Activated naive CD8-positive, alpha-beta T cell treated with anti-CD3 and anti-CD28 coated beads, Interleukin-2, amount 50 U/mL, for 24 hours (primary cell): ENCODE results near the gene VKORC1.
"Not testable (repeated sequence)": the region's sequence is repeated elsewhere in the genome, so short reads cannot be mapped to it uniquely, and the experiment has no call there.

Experiments used
- ATAC-seq: fragments of 150-1000 bp; cut with Tn5 transposase; one replicate; pipeline ENCODE4 v1.10.0; 2021
- DNase-seq: peaks from one replicate; pipeline ENCODE4 v3.0.0; 2021
- H3K27ac Mint-ChIP-seq: one replicate; pipeline ENCODE4 v1.8.0; 2021; ENCODE audit warnings: mild to moderate bottlenecking, mixed read lengths
- H3K27me3 Mint-ChIP-seq: one replicate; pipeline ENCODE4 v1.8.0; 2021; ENCODE audit warnings: mixed read lengths
- H3K36me3 Mint-ChIP-seq: one replicate; pipeline ENCODE4 v1.8.0; 2021; ENCODE audit warnings: low read depth, mixed read lengths
- H3K4me1 Mint-ChIP-seq: one replicate; pipeline ENCODE4 v1.8.0; 2021; ENCODE audit warnings: mixed read lengths
- H3K4me3 Mint-ChIP-seq: one replicate; pipeline ENCODE4 v1.8.0; 2021; ENCODE audit warnings: mild to moderate bottlenecking, moderate library complexity, mixed read lengths
- H3K9me3 Mint-ChIP-seq: one replicate; pipeline ENCODE4 v1.8.0; 2021; ENCODE audit warnings: mixed read lengths

The VKORC1 gene

GRCh38 chr16:31094424-31095120, at the start of gene VKORC1:
TSS of gene VKORC1 (minus strand) at chr16:31094797. CDS start at chr16:31094729, 68 bp downstream.
- H3K27ac Mint-ChIP-seq = peak within 1 kb of the TSS; percentile 88
- peaks cover 25% of the 10 kb centered on the region for H3K4me1 Mint-ChIP-seq
- no peaks in the 10 kb centered on the region for H3K27me3 Mint-ChIP-seq
- no peaks in the 10 kb centered on the region for H3K9me3 Mint-ChIP-seq
- H3K4me3 Mint-ChIP-seq = peak within 1 kb of the TSS; percentile 97
- ATAC-seq (peak; percentile 92), DNase-seq (peak; percentile 88)
- H3K36me3 Mint-ChIP-seq = peaks cover 6% of the 10 kb centered on the region

GRCh38 chr16:31143694-31144148, 49.1 kb upstream of the VKORC1 start:
- no peaks in the 10 kb centered on the region for H3K36me3 Mint-ChIP-seq
- peak overlapping the region; percentile 3 for H3K27ac Mint-ChIP-seq
- peaks cover 8% of the 10 kb centered on the region for H3K4me1 Mint-ChIP-seq
- H3K27me3 Mint-ChIP-seq = peaks cover 2% of the 10 kb centered on the region
- DNase-seq (no peak), ATAC-seq (no peak)
- H3K9me3 Mint-ChIP-seq = no peaks in the 10 kb centered on the region
- H3K4me3 Mint-ChIP-seq = peak overlapping the region; percentile 36

- Mint-ChIP-seq H3K27me3 (peaks cover 2% of the 10 kb centered on the region), H3K4me1 (peaks cover 8% of the 10 kb centered on the region), H3K27ac (peak overlapping the region; percentile 3), H3K9me3 (no peaks in the 10 kb centered on the region), H3K36me3 (no peaks in the 10 kb centered on the region), H3K4me3 (peak overlapping the region; percentile 36)
- DNase-seq (no peak), ATAC-seq (no peak)
Measured at GRCh38 chr16:31143011-31143693, 48.6 kb upstream of the VKORC1 start.

GRCh38 chr16:31142109-31143010, 47.8 kb upstream of the VKORC1 start:
- Mint-ChIP-seq H3K4me1 (peaks cover 8% of the 10 kb centered on the region), H3K9me3 (no peaks in the 10 kb centered on the region), H3K27ac (peak overlapping the region; percentile 69), H3K27me3 (no peaks in the 10 kb centered on the region), H3K36me3 (no peaks in the 10 kb centered on the region), H3K4me3 (peak overlapping the region; percentile 72)
- peak; percentile 88 for ATAC-seq
- DNase-seq = peak; percentile 99

GRCh38 chr16:31141489-31142108, 47.0 kb upstream of the VKORC1 start:
- peak overlapping the region; percentile 69 for H3K27ac Mint-ChIP-seq
- no peaks in the 10 kb centered on the region for H3K36me3 Mint-ChIP-seq
- H3K9me3 Mint-ChIP-seq = no peaks in the 10 kb centered on the region
- peaks cover 8% of the 10 kb centered on the region for H3K4me1 Mint-ChIP-seq
- H3K4me3 Mint-ChIP-seq = peak overlapping the region; percentile 72
- DNase-seq (no peak), ATAC-seq (no peak)
- H3K27me3 Mint-ChIP-seq = no peaks in the 10 kb centered on the region

- H3K36me3 Mint-ChIP-seq, H3K4me3 Mint-ChIP-seq, H3K27ac Mint-ChIP-seq, H3K4me1 Mint-ChIP-seq, H3K27me3 Mint-ChIP-seq, ATAC-seq, DNase-seq, H3K9me3 Mint-ChIP-seq: not testable (repeated sequence)
Measured at GRCh38 chr16:31141071-31141469, 46.5 kb upstream of the VKORC1 start.

GRCh38 chr16:31138621-31139578, 44.3 kb upstream of the VKORC1 start:
- no peak for ATAC-seq
- Mint-ChIP-seq H3K27ac (no peak overlapping the region), H3K4me1 (peaks cover 8% of the 10 kb centered on the region), H3K9me3 (no peaks in the 10 kb centered on the region), H3K27me3 (no peaks in the 10 kb centered on the region), H3K36me3 (no peaks in the 10 kb centered on the region), H3K4me3 (no peak overlapping the region)
- DNase-seq = no peak

GRCh38 chr16:31136822-31137499, 42.4 kb upstream of the VKORC1 start:
- H3K9me3 Mint-ChIP-seq, H3K27ac Mint-ChIP-seq, H3K36me3 Mint-ChIP-seq, H3K4me1 Mint-ChIP-seq, ATAC-seq, H3K4me3 Mint-ChIP-seq, H3K27me3 Mint-ChIP-seq, DNase-seq: not testable (repeated sequence)

GRCh38 chr16:31136287-31136662, 41.7 kb upstream of the VKORC1 start:
- Mint-ChIP-seq H3K4me3 (no peak overlapping the region), H3K36me3 (peaks cover under 1% of the 10 kb centered on the region), H3K27ac (no peak overlapping the region), H3K27me3 (no peaks in the 10 kb centered on the region), H3K9me3 (no peaks in the 10 kb centered on the region), H3K4me1 (no peaks in the 10 kb centered on the region)
- DNase-seq (no peak), ATAC-seq (no peak)

GRCh38 chr16:31135535-31136286, 41.1 kb upstream of the VKORC1 start, which contains the start of gene PRSS8:
TSS of gene PRSS8 (minus strand) at chr16:31135727. CDS start at chr16:31135498, 229 bp downstream.
- DNase-seq (no peak), ATAC-seq (no peak)
- Mint-ChIP-seq H3K36me3 (peaks cover 3% of the 10 kb centered on the region), H3K9me3 (no peaks in the 10 kb centered on the region), H3K4me3 (no peak within 1 kb of the TSS), H3K27me3 (no peaks in the 10 kb centered on the region), H3K4me1 (no peaks in the 10 kb centered on the region), H3K27ac (no peak within 1 kb of the TSS)

GRCh38 chr16:31134625-31135534, 40.3 kb upstream of the VKORC1 start:
- Mint-ChIP-seq H3K4me1 (no peaks in the 10 kb centered on the region), H3K36me3 (peaks cover 5% of the 10 kb centered on the region), H3K4me3 (no peak overlapping the region), H3K27me3 (no peaks in the 10 kb centered on the region), H3K9me3 (no peaks in the 10 kb centered on the region), H3K27ac (no peak overlapping the region)
- ATAC-seq = no peak
- no peak for DNase-seq
